Measurements from ENCODE around the gene MAPK8. TPM values are rescaled to one million over a fixed set of nuclear protein-coding genes. Genes with fewer than 3 reads are reported as not detected.

Gene MAPK8
- total RNA-seq, 2 donors from 2014 or later: 39.3 to 74.4 TPM

- no peaks in the 10 kb centered on the region for H3K36me3 ChIP-seq
- H3K9me3 ChIP-seq: no peaks in the 10 kb centered on the region
- no peaks in the 10 kb centered on the region for H3K27me3 ChIP-seq (replicated peaks; ENCODE audit: insufficient read depth)
- no peak for DNase-seq (ENCODE audit: low spot score)
- 72% methylated on average over 9 of the region's 9 CpGs for WGBS
- H3K4me3 ChIP-seq: no peak overlapping the region
- H3K27ac ChIP-seq: no peak overlapping the region
- no peaks in the 10 kb centered on the region for H3K4me1 ChIP-seq (replicated peaks)
- intact Hi-C loops (cut with DNase I): no loop called here
- no peak for TF ChIP-seq POLR2A (IDR thresholded peaks at IDR 0.05)
- no peak for TF ChIP-seq CTCF (IDR thresholded peaks at IDR 0.05)
- no peak for TF ChIP-seq POLR2AphosphoS5 (IDR thresholded peaks at IDR 0.05)
These were observed 157.8 kb downstream of the MAPK8 start for GRCh38 chr10:48464121-48464870.

- Histone ChIP-seq H3K27ac (peak overlapping the region in 1 of 2 donors; percentile 54), H3K4me1 (replicated peaks) (no peaks in the 10 kb centered on the region), H3K4me3 (no peak overlapping the region), H3K9me3 (no peaks in the 10 kb centered on the region), H3K36me3 (no peaks in the 10 kb centered on the region), H3K27me3 (replicated peaks; ENCODE audit: insufficient read depth) (no peaks in the 10 kb centered on the region)
- TF ChIP-seq POLR2A (IDR thresholded peaks at IDR 0.05) (no peak), POLR2AphosphoS5 (IDR thresholded peaks at IDR 0.05) (no peak), CTCF (IDR thresholded peaks at IDR 0.05) (no peak)
- WGBS: 21% methylated on average over 27 of the region's 27 CpGs
- intact Hi-C loops (cut with DNase I): no loop called here
- peak; percentile 47 for DNase-seq (ENCODE audit: low spot score)
These were observed 158.6 kb downstream of the MAPK8 start for GRCh38 chr10:48464871-48465736.

- intact Hi-C loops (cut with DNase I): no loop called here
These were observed 159.5 kb downstream of the MAPK8 start for GRCh38 chr10:48465860-48466521.

GRCh38 chr10:48466611-48467240 is 160.2 kb downstream of the MAPK8 start:
- TF ChIP-seq POLR2A (IDR thresholded peaks at IDR 0.05) (no peak), CTCF (IDR thresholded peaks at IDR 0.05) (no peak), POLR2AphosphoS5 (IDR thresholded peaks at IDR 0.05) (no peak)
- Histone ChIP-seq H3K4me3 (peak overlapping the region in 1 of 2 donors; percentile 21), H3K9me3 (no peaks in the 10 kb centered on the region), H3K36me3 (no peaks in the 10 kb centered on the region), H3K4me1 (replicated peaks) (no peaks in the 10 kb centered on the region), H3K27ac (no peak overlapping the region), H3K27me3 (replicated peaks; ENCODE audit: insufficient read depth) (no peaks in the 10 kb centered on the region)
- 14% methylated on average over 12 of the region's 43 CpGs for WGBS
- intact Hi-C loops (cut with DNase I): no loop called here
- no peak for DNase-seq (ENCODE audit: low spot score)

More at GRCh38 chr10:48465860-48466521, 159.5 kb downstream of the MAPK8 start:
- Histone ChIP-seq H3K27ac (peak overlapping the region; percentile 16 to 54), H3K36me3 (no peaks in the 10 kb centered on the region), H3K27me3 (replicated peaks; ENCODE audit: insufficient read depth) (no peaks in the 10 kb centered on the region), H3K9me3 (no peaks in the 10 kb centered on the region), H3K4me3 (peak overlapping the region; percentile 21 to 25), H3K4me1 (replicated peaks) (no peaks in the 10 kb centered on the region)
- DNase-seq (ENCODE audit: low spot score): no peak
- no peak for TF ChIP-seq POLR2AphosphoS5 (IDR thresholded peaks at IDR 0.05)
- no peak for TF ChIP-seq CTCF (IDR thresholded peaks at IDR 0.05)
- no peak for TF ChIP-seq POLR2A (IDR thresholded peaks at IDR 0.05)
- WGBS: 21% methylated on average over 36 of the region's 42 CpGs
